Caco-2 (cell line): ENCODE data around the gene KDM6A. TPM values are rescaled to one million over a fixed set of nuclear protein-coding genes. Genes with fewer than 3 reads are reported as not detected.
"Not testable (repeated sequence)": the region's sequence is repeated elsewhere in the genome, so short reads cannot be mapped to it uniquely, and the experiment has no call there.

Experiments used
- BruUV-seq: library from RNA; stranded (reverse); fragments of 400-500 nt; replicated peaks from 2 replicates; lab custom pipeline; 2021; lab: Mats Ljungman, UMichigan
- CTCF ChIA-PET: fragments of 300-600 bp; sonication (Branson Sonifier 250); formaldehyde crosslinking; loops from one replicate; lab custom pipeline; 2022; ENCODE audit warnings: antibody characterized with exemption; lab: Charles Lee
- POLR2A ChIA-PET: fragments of 300-600 bp; sonication (Branson Sonifier 250); formaldehyde crosslinking; loops from one replicate; lab custom pipeline; 2022; ENCODE audit warnings: antibody characterized with exemption; lab: Charles Lee
- DNase-seq, 2 experiments: peaks; one replicate each; pipeline versions ENCODE4 v3.0.0 to v3.0.0-alpha.2; 2020 to 2022
- H3K27me3 ChIP-seq: replicated peaks from 2 replicates; pipeline ENCODE4 v1.6.0; 2011; ENCODE audit warnings: low read length; ENCODE audit not compliant: control insufficient read depth, insufficient read depth
- H3K36me3 ChIP-seq: 2 replicates; pipeline ENCODE4 v1.5.1; 2011; ENCODE audit warnings: low read length; ENCODE audit not compliant: control insufficient read depth, insufficient read depth
- H3K4me1 ChIP-seq: fragments of 250-450 bp; sonication (Bioruptor Pico); 2 replicates; pipeline ENCODE4 v1.5.1; 2020; ENCODE audit warnings: mild to moderate bottlenecking
- H3K4me3 ChIP-seq: 2 replicates; pipeline ENCODE4 v1.5.1; 2011; ENCODE audit warnings: low read depth, mild to moderate bottlenecking, control low read depth, low read length
- H3K9me3 ChIP-seq: fragments of 250-450 bp; sonication (Bioruptor Pico); 2 replicates; pipeline ENCODE4 v1.5.1; 2020; ENCODE audit warnings: mild to moderate bottlenecking, moderate library complexity
- H3K27ac Mint-ChIP-seq: one replicate; pipeline ENCODE4 v1.8.0; 2022; ENCODE audit warnings: mixed read lengths; ENCODE audit not compliant: unreplicated experiment
- H3K27me3 Mint-ChIP-seq: one replicate; pipeline ENCODE4 v1.8.0; 2022; ENCODE audit warnings: mixed read lengths; ENCODE audit not compliant: insufficient read depth, unreplicated experiment
- H3K36me3 Mint-ChIP-seq: one replicate; pipeline ENCODE4 v1.8.0; 2022; ENCODE audit warnings: mild to moderate bottlenecking, mixed read lengths; ENCODE audit not compliant: insufficient read depth, unreplicated experiment
- H3K4me1 Mint-ChIP-seq: one replicate; pipeline ENCODE4 v1.8.0; 2022; ENCODE audit warnings: low read depth, mixed read lengths; ENCODE audit not compliant: unreplicated experiment
- H3K4me3 Mint-ChIP-seq: one replicate; pipeline ENCODE4 v1.8.0; 2022; ENCODE audit warnings: mild to moderate bottlenecking, moderate library complexity, mixed read lengths; ENCODE audit not compliant: unreplicated experiment
- H3K9me3 Mint-ChIP-seq: one replicate; pipeline ENCODE4 v1.8.0; 2022; ENCODE audit warnings: mixed read lengths; ENCODE audit not compliant: unreplicated experiment
- intact Hi-C: fragments of 100-400 bp; cut with micrococcal nuclease; formaldehyde crosslinking; loops from one replicate; pipeline ENCODE4 v1.10.0; 2022; ENCODE audit not compliant: unreplicated experiment
- total RNA-seq: library from RNA; stranded (reverse); gene quantifications from 2 replicates; pipeline ENCODE4 v1.2.3, GENCODE V29; 2022
- TF ChIP-seq, protein P1 (sequence below), 2 experiments: fragments of 200-600 bp in 1 of 2; IDR thresholded peaks; 1 replicate in 1 of 2; 2 replicates in 1 of 2; pipeline versions ENCODE4 v1.5.1 to v1.8.0; 2011 to 2022; ENCODE audit warnings: antibody characterized with exemption in 1 of 2, control low read depth in 1 of 2, inconsistent platforms in 1 of 2, low read depth in 1 of 2, low read length in 1 of 2, mild to moderate bottlenecking in 1 of 2, moderate library complexity in 1 of 2; ENCODE audit not compliant: insufficient read depth in 1 of 2, severe bottlenecking in 1 of 2, unreplicated experiment in 1 of 2

KDM6A gene
- total RNA-seq, 1 experiment from 2014 or later: 34.2 TPM

DNA sequence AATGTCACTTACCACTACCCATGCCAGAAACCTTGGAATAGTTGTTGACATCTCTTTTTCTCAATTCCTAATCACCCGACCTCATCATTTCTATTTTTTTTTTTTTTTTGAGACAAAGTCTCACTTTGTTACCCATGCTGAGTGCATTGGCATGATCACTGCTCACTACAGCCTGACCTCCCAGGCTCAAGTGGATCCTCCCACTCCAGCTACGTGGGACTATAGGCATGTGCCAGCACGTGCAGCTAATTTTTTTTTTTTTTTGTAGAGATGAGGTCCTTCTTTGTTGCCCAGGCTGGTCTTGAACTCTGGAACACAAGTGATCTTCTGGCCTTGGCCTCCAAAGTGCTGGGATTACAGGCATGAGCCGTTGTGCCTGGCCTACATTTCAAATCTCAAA is 12.0 kb downstream of the KDM6A start:
- POLR2A ChIA-PET: no interaction called here
- Histone ChIP-seq H3K9me3 (no peaks in the 10 kb centered on the region), H3K4me3 (no peak overlapping the region), H3K36me3 (no peaks in the 10 kb centered on the region), H3K27me3 (no peaks in the 10 kb centered on the region), H3K4me1 (no peaks in the 10 kb centered on the region)
- Mint-ChIP-seq H3K27me3 (no peaks in the 10 kb centered on the region), H3K4me3 (no peak overlapping the region), H3K4me1 (no peaks in the 10 kb centered on the region), H3K9me3 (no peaks in the 10 kb centered on the region), H3K36me3 (peaks cover 6% of the 10 kb centered on the region), H3K27ac (no peak overlapping the region)
- TF ChIP-seq, protein P1, sequence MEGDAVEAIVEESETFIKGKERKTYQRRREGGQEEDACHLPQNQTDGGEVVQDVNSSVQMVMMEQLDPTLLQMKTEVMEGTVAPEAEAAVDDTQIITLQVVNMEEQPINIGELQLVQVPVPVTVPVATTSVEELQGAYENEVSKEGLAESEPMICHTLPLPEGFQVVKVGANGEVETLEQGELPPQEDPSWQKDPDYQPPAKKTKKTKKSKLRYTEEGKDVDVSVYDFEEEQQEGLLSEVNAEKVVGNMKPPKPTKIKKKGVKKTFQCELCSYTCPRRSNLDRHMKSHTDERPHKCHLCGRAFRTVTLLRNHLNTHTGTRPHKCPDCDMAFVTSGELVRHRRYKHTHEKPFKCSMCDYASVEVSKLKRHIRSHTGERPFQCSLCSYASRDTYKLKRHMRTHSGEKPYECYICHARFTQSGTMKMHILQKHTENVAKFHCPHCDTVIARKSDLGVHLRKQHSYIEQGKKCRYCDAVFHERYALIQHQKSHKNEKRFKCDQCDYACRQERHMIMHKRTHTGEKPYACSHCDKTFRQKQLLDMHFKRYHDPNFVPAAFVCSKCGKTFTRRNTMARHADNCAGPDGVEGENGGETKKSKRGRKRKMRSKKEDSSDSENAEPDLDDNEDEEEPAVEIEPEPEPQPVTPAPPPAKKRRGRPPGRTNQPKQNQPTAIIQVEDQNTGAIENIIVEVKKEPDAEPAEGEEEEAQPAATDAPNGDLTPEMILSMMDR (IDR thresholded peaks at IDR 0.05; ENCODE audit: insufficient read depth in 1 of 2, low read depth in 1 of 2, low read length in 1 of 2, severe bottlenecking in 1 of 2, unreplicated experiment in 1 of 2): no peak
- DNase-seq: no peak
- CTCF ChIA-PET: no interaction called here
- BruUV-seq: no TSS peak
- intact Hi-C loops: no loop called here

DNA sequence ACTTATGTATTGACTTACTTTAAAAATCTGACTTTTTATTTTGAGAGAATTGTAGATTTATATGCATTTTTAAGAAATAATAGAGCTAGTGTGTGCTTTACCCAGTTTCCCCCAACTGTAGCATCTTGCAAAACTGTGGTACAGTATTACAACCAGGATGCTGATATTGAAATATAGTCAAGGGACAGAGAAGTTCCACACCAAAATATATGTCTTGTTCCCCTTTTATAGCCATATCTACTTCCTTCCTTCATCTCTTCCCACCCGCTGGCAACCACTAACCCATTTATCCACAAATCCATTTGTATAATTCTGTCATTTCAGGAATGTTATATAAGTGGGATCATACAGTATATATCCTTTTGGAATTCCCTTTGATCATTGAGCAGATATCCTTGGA is 16.8 kb downstream of the KDM6A start:
- no peak overlapping the region for H3K4me3 Mint-ChIP-seq
- Histone ChIP-seq H3K36me3 (no peaks in the 10 kb centered on the region), H3K27me3 (no peaks in the 10 kb centered on the region), H3K9me3 (no peaks in the 10 kb centered on the region), H3K4me1 (no peaks in the 10 kb centered on the region), H3K4me3 (no peak overlapping the region)
- CTCF ChIA-PET: no interaction called here
- no TSS peak for BruUV-seq
- no peak overlapping the region for H3K27ac Mint-ChIP-seq
- no peaks in the 10 kb centered on the region for H3K4me1 Mint-ChIP-seq
- no peaks in the 10 kb centered on the region for H3K27me3 Mint-ChIP-seq
- TF ChIP-seq, protein P1 (IDR thresholded peaks at IDR 0.05; ENCODE audit: insufficient read depth in 1 of 2, low read depth in 1 of 2, low read length in 1 of 2, severe bottlenecking in 1 of 2, unreplicated experiment in 1 of 2): no peak
- H3K36me3 Mint-ChIP-seq: no peaks in the 10 kb centered on the region
- DNase-seq: no peak
- intact Hi-C loops: no loop called here
- no peaks in the 10 kb centered on the region for H3K9me3 Mint-ChIP-seq
- POLR2A ChIA-PET: no interaction called here

DNA sequence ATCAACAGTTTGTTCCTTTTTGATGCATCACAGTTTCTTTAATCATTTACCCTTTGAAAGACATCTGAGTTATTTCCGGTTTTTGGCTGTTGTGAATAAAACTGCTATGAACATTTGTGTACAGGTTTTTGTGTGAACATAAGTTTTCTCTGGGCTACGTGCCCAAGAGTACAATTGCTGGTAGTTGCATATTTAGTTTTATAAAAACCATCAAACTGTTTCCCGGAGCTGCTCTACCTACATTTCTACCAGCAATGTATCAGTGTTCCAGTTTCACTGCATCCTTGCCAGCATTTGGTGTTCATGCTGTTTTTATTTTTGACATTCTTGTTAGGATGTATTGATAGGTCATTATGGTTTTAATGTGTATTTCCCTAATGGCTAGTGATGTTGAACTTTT is 17.3 kb downstream of the KDM6A start:
- no peaks in the 10 kb centered on the region for H3K9me3 Mint-ChIP-seq
- no peak overlapping the region for H3K4me3 ChIP-seq
- no peak for DNase-seq
- H3K27me3 ChIP-seq: no peaks in the 10 kb centered on the region
- no peaks in the 10 kb centered on the region for H3K27me3 Mint-ChIP-seq
- BruUV-seq: no TSS peak
- CTCF ChIA-PET: no interaction called here
- H3K36me3 Mint-ChIP-seq: peaks cover under 1% of the 10 kb centered on the region
- H3K36me3 ChIP-seq: no peaks in the 10 kb centered on the region
- intact Hi-C loops: no loop called here
- H3K27ac Mint-ChIP-seq: no peak overlapping the region
- no peaks in the 10 kb centered on the region for H3K4me1 ChIP-seq
- H3K9me3 ChIP-seq: no peaks in the 10 kb centered on the region
- POLR2A ChIA-PET: no interaction called here
- TF ChIP-seq, protein P1 (IDR thresholded peaks at IDR 0.05; ENCODE audit: insufficient read depth in 1 of 2, low read depth in 1 of 2, low read length in 1 of 2, severe bottlenecking in 1 of 2, unreplicated experiment in 1 of 2): no peak
- H3K4me1 Mint-ChIP-seq: peaks cover under 1% of the 10 kb centered on the region
- no peak overlapping the region for H3K4me3 Mint-ChIP-seq

DNA sequence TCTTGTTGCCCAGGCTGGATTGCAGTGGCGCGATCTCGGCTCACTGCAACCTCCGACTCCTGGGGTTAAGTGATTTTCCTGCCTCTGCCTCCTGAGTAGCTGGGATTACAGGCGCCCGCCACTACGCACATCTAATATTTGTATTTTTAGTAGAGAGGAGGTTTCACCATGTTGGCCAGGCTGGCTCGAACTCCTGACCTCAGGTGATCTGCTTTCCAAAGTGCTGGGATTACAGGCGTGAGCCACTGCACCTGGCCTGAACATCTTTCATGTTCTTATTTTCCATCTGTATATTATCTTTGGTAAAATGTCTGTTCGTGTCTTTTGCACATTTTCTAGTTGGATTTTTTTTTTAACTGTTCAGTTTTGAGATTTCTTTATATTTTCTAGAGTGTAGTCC is 17.7 kb downstream of the KDM6A start:
- H3K9me3 ChIP-seq, H3K36me3 ChIP-seq, H3K4me1 ChIP-seq, H3K4me1 Mint-ChIP-seq, H3K36me3 Mint-ChIP-seq, DNase-seq, H3K27me3 ChIP-seq, CTCF ChIA-PET, H3K9me3 Mint-ChIP-seq, intact Hi-C loops, H3K4me3 Mint-ChIP-seq, BruUV-seq, POLR2A ChIA-PET, H3K4me3 ChIP-seq, H3K27ac Mint-ChIP-seq, H3K27me3 Mint-ChIP-seq: not testable (repeated sequence)
